Measurements from ENCODE around the gene YWHAH.

YWHAH gene

DNA sequence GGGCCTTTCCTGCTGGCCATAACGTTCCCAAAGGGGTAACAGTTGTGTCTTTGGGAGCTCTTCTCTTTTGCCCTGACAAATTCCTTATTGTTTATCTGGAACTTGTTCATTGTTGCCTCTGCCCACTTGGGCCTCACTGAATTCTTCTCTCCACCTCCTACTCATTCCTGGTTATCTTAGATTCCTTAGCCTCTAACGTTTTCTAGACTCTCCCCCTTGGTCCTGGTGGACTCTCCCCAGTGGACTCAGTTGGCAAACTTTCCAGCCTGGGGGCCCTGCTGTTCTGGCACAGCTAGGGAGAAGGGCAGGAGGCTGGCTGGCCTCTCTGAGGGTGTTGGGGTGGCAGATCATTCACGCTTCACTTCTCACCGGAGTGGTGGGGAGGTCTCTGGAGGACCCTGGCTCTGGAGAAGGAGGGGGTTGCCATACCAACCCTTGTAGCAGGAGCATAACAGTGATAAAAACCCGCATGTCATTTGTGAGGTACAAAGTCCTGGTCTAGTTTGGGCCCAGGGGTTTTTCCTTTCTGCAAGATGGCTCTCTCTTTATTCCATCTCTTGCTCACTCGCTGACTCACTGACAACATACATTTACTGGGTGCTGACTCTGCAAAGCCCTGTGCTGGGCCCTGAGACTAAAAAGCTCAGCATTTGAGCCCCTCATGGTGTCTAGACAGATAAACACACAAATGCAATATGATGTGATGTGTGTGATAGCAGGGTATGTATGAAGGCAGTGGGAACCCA, 39.7 kb downstream of the YWHAH start:
- no peak for DNase-seq

DNA sequence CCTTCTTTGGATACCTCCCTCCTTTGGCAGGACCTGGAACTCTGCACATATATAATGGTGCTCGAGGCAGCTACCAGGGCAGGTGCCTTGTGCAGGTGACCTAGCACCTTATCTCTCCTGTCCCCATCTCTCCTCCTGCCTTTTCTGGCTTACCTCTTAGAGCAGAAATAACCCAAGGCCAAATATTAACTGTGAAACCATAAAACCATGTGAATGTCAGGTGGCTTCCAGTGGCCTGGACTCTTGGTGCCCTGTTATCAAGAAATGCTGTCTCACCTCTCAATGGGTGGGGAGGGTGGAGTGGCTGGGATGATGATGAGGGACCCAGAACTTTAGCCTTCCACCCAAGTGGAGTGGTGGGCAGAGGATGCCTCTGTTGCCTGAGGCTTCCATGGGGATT, 42.9 kb downstream of the YWHAH start:
- no peak for DNase-seq

DNA sequence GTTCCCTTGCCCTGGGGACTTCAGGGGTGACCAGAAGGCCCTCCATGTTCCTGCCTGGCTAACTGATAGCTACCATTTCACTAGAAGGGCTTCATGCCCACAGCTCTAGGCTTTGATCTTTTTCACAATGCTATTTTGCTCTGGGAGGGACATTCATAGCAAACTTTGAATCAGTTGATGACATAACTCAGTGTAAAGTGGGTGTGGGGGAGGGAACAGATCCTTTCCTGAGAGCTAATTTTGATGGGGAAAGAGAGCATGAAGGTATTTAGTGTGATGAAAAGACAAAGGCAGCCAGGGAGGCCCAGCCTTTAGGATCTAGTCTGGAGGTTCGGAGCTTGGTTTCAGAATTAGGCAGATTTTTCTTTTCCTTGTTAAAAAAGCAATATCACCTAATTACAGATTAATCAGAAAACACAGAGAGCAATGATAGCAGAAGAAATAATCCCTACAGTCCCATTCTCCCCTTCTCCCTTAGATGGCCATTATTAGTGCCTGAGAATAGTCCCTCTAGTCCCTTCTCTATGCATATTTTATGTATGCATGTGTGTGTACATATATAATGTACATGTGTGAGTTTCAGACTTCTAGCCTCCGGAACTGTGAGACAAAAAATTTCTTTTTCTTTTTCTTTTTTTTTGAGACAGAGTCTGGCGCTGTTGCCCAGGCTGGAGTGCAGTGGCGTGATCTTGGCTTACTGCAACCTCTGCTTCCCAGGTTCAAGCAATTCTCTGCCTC, 46.9 kb downstream of the YWHAH start:
- no peak for DNase-seq

DNA sequence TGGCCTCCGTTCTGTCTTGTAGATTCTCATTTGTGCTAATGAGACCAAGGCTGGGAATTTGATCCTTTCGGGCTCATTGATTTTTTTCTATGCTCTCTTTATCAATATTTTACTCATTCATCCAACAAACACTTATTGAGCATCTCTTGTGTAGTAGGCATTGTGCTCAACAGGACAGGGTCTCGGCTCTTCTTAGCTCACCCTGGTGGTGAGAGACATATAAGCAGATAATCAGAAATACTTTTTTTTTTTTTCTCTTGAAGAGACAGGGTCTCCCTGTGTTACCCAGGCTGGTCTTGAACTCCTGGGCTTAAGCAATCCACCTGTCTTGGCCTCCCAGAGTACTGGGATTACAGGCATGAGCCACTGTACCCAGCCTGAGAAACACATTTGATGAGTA, 50.7 kb downstream of the YWHAH start:
- DNase-seq = no peak

DNA sequence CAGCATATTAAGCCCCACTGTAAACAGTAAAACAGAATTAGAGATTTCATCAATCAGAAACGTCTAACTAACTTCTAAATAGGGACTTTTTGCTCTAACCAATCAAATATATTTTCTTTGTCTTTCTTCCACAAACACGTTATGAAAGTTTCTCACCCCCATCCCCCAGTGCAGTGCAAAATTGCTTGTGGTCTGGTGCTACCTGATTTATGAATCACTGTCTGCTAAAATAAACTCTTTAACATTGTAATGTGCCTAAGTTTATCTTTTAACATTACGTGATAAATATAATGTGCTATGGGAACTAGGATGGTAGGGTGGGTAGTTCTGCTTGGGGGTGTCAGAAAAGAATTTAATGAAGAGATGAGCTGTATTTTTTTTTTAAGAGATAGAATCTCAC, 51.5 kb downstream of the YWHAH start:
- DNase-seq = no peak

DNA sequence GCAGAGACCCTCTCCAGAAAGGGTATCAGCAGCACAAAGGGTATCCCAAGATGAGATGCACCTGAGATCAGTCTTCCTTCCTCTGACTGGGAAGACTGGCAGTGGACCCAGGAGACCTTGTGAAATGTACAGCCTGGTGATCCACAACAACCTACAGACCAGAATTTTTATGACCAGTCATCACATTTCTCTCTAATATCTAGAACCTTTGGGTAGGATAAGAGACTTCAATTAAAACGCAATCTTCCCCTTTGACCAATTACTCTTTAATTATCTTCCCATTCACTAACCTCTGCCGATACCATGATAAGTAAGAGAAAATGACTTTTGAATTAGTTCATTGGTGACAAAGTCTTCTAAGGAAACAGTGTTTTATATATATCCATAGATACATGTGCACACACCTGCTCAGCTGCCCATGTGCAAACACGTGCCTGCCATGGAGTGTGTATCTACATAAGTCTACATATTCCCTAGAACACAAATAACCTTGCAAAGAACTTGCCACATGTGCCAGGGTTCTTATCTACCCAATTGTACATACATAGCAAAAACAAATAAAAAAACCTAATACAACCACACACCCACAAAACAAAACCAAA, 54.5 kb downstream of the YWHAH start:
- no peak for DNase-seq

DNA sequence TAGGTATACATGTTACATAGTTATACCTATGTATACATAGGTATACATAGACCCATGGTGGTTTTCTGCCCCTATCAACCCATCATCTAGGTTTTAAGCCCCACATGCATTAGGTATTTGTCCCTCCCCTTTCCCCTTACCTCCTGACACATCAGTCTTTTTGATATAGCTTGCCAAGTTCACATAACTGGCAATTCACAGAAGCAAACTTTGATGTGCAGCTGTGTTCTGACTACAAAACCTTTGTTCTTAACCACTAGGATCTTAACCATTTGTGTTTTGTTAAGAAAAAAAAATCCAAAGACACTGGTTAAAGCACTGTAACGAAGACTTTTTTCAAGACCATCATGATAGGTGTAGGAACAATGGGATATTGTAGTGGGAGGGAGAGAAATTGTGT, 55.8 kb downstream of the YWHAH start:
- DNase-seq = no peak

DNA sequence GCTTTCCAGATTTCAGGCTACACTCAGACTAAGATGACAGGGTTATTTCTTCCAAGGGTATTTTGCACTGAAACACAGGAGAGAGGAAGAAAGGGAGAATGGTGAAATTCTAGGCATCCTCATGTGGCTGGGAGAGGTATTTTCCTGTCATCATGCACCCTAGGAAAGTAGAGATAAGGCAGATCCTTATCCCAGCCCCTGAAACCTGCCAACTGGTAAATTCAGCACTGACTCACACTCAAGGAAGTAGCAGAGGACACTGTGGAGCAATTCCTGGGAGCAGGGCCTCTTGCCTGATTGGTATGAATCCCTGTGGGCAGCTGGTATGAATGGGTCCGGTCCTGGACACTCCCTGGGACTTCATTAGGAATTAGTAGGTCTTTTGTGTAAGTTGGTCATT, 61.1 kb downstream of the YWHAH start:
- no peak for DNase-seq

All from activated T-cell treated with anti-CD3 and anti-CD28 coated beads for 4 hours (primary cell).